Measurements from ENCODE around the gene TRMT61A.

TRMT61A gene

DNA sequence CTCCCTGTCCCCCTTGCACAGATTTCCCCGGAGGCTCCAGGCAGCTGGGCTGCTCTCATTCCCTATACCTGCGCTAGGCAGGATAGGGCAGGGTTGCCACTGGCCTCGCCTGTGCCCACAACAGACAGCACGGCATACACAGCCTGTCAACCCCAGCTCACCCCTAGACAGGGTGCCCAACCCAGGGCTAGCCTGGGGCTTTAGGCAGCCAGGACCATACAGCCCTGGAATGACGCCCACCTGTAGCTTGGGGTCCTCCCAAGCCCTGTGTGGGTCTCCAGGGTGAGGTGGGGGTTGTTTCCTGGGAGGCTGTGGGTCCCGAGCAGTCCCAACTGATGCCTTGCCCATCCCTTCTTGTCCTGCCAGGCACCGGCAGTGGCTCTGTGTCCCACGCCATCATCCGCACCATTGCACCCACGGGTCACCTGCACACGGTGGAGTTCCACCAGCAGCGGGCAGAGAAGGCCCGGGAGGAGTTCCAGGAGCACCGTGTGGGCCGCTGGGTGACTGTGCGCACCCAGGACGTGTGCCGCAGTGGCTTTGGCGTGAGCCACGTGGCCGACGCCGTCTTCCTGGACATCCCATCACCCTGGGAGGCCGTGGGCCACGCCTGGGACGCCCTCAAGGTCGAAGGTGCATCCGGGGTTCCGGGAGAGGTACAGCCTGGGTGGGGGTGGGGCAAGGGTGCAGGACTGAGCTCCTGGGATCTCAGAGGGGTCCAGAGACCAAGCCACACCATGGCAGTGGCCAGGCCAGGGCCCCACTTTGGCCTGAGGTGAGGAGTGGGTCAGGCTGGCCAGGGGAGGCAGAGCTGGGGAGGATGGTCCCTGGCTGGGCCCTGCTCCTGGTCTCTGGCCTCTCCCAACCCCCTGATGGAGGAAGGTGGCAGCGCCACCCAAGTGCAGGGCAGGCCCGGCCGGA is 3.5 kb downstream of the TRMT61A start:
- TF ChIP-seq, protein P1, sequence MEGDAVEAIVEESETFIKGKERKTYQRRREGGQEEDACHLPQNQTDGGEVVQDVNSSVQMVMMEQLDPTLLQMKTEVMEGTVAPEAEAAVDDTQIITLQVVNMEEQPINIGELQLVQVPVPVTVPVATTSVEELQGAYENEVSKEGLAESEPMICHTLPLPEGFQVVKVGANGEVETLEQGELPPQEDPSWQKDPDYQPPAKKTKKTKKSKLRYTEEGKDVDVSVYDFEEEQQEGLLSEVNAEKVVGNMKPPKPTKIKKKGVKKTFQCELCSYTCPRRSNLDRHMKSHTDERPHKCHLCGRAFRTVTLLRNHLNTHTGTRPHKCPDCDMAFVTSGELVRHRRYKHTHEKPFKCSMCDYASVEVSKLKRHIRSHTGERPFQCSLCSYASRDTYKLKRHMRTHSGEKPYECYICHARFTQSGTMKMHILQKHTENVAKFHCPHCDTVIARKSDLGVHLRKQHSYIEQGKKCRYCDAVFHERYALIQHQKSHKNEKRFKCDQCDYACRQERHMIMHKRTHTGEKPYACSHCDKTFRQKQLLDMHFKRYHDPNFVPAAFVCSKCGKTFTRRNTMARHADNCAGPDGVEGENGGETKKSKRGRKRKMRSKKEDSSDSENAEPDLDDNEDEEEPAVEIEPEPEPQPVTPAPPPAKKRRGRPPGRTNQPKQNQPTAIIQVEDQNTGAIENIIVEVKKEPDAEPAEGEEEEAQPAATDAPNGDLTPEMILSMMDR (IDR thresholded peaks at IDR 0.05; ENCODE audit: borderline replicate concordance, control extremely low read depth, extremely low read depth, insufficient read depth, missing control alignments): no peak
- no peak for DNase-seq (ENCODE audit: low spot score)
- in situ Hi-C loops (cut with MboI; ENCODE audit: low sequenced_read_pairs, unreplicated experiment): no loop called here

DNA sequence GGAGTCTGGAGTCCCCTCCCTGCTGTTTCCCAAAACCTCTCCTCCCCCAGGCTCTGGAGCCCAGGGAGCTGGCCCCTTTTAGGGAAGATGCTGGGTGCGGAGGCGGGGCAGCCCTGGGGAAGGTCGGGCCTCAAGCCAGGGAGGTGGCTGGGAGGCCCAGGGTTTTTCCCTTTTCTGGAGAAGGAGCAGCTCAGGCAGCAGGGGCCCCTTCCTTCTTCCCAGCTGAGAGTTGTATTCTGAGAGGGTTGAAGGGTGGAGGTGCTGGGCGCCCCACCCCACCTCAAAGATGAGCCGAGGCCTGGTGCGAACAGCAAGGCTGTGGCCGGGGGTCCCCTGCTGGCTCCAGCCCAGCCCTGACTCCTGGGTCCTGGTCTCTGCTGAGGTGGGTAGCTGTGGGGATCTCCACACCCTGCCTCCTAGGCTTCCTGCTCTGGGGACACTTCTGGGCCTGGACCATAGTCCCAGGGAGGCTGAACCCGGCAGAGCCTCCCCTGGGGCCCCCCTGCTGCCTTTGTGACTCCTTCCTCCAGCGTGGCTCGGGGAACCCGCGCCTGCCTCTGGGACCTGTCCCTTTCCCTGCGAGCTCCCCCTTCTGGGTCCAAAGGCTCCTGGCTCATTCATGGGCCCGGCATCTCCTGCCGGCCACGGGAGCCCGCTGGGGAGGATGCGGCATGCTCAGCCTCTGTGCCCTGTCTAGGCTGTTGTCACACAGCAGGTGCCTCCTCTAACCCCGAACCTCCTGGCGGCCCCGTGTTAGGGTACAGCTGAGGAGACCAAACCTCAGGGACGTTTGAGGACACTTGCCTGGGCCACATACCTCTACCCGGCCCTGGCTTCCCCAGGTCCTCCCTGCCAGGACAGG is 4.4 kb downstream of the TRMT61A start:
- TF ChIP-seq, protein P1 (IDR thresholded peaks at IDR 0.05; ENCODE audit: borderline replicate concordance, control extremely low read depth, extremely low read depth, insufficient read depth, missing control alignments): no peak
- in situ Hi-C loops (cut with MboI; ENCODE audit: low sequenced_read_pairs, unreplicated experiment): no loop called here
- no peak for DNase-seq (ENCODE audit: low spot score)

DNA sequence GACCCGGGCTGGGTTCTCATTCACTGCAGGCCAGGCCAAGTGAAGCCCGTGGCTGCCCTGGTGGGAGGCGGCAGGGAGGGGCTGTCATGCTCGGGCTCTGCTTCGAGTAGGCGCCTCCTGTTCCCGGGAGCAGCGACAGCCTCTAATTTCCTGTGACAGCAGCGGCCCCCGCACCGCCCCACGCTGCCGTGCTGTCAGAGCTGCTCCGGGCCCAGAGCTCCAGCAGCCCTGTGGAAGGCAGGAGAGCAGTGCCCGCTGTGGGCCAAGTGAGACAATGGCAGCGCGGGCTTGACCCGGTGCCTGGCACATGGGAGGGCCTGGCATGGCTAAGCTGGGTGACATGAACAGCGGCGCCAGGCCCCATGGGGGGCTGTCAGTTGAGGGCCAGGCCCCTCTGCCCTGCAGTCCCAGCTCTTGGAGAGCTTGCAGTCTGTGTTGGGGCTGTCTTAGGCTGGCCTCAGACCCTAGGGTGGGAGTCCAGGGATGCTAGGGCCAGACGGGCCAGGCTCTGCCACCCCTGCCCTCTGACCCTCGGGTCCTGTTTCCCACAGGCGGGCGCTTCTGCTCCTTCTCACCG is 5.1 kb downstream of the TRMT61A start:
- in situ Hi-C loops (cut with MboI; ENCODE audit: low sequenced_read_pairs, unreplicated experiment): no loop called here
- no peak for DNase-seq (ENCODE audit: low spot score)
- TF ChIP-seq, protein P1 (IDR thresholded peaks at IDR 0.05; ENCODE audit: borderline replicate concordance, control extremely low read depth, extremely low read depth, insufficient read depth, missing control alignments): no peak

DNA sequence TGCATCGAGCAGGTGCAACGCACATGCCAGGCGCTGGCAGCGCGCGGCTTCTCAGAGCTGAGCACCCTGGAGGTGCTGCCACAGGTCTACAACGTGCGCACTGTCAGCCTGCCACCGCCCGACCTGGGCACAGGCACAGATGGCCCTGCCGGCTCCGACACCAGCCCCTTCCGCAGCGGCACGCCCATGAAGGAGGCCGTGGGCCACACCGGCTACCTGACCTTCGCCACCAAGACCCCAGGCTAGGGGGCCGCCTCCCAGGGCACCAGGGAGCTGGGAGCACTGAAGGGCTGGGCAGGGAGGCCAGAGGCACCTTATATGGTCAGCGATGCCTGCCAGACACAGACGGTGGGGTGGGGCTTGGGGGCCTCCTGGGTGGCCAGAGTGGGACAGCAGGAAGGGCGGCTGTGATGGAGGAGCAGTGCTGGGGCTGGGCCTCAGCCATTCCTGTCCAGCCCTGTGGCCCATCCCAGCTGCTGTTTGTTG is 5.6 kb downstream of the TRMT61A start:
- TF ChIP-seq, protein P1 (IDR thresholded peaks at IDR 0.05; ENCODE audit: borderline replicate concordance, control extremely low read depth, extremely low read depth, insufficient read depth, missing control alignments): no peak
- in situ Hi-C loops (cut with MboI; ENCODE audit: low sequenced_read_pairs, unreplicated experiment): no loop called here
- DNase-seq (ENCODE audit: low spot score): no peak

DNA sequence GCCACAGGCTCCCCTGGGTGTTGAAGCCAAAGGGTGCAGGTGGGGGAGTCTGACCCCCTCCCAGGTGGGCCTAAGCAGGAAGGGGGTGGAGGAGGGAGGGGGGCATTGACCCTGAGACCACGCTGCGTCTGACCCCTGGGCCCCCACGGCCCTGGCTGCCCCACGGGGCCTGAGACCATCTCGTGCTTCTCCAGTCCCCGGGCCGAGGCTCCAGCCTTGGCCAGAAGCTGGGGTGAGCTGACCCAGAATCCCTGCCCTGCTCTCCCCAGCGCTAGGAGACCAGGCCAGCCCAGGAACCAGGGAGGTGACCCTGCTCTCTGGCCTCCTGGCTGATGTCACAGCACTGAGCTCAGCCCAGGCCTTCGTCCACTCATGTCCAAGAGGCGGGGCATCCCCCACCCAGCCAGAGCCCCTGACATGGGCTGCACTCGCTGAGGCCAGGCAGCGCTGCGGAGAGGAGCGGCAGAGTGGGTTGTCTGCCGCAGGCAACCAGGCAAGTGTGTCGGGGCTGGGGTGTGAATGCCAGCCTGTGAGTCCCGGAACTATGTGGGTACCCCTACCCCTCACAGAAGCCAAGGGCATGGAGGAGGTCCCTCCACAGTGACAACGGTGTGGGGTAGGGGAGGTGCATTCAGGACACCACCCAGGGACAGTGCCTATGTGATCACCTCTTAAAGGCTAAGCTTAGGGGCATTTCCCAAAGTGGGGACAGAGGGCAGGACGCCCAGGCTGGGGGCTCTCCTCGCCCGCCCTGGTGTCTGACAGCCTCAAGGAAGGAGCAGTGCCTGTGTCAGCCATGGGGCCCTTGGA is 6.3 kb downstream of the TRMT61A start:
- in situ Hi-C loops (cut with MboI; ENCODE audit: low sequenced_read_pairs, unreplicated experiment): no loop called here
- no peak for DNase-seq (ENCODE audit: low spot score)
- TF ChIP-seq, protein P1 (IDR thresholded peaks at IDR 0.05; ENCODE audit: borderline replicate concordance, control extremely low read depth, extremely low read depth, insufficient read depth, missing control alignments): no peak

All from GM13976 (cell line).